ENCODE measurements around the gene PRAC1.

GRCh38 chr17:48722201-48722907, at the start of gene PRAC1:
- TF ChIP-seq CTCF (conservative IDR thresholded peaks at IDR 0.05 in 1 of 2, IDR thresholded peaks at IDR 0.05 in 1 of 2; ENCODE audit: extremely low read depth in 1 of 2, insufficient read depth in 1 of 2, low read depth in 1 of 2, low read length in 2 of 2) (no peak), EZH2 (IDR thresholded peaks at IDR 0.05; ENCODE audit: borderline replicate concordance, low read length) (peak; percentile 71)
